Amygdala (tissue), 56 donors: ENCODE measurements around the gene ARID2.
A peak's percentile ranks its signal among the peaks of the same experiment; 100 is the strongest.

ENCODE experiments used
- DNase-seq, 56 donors: peaks; one replicate each; lab custom pipeline; 2025; lab: John Stamatoyannopoulos, UW

ARID2 gene, protein sequence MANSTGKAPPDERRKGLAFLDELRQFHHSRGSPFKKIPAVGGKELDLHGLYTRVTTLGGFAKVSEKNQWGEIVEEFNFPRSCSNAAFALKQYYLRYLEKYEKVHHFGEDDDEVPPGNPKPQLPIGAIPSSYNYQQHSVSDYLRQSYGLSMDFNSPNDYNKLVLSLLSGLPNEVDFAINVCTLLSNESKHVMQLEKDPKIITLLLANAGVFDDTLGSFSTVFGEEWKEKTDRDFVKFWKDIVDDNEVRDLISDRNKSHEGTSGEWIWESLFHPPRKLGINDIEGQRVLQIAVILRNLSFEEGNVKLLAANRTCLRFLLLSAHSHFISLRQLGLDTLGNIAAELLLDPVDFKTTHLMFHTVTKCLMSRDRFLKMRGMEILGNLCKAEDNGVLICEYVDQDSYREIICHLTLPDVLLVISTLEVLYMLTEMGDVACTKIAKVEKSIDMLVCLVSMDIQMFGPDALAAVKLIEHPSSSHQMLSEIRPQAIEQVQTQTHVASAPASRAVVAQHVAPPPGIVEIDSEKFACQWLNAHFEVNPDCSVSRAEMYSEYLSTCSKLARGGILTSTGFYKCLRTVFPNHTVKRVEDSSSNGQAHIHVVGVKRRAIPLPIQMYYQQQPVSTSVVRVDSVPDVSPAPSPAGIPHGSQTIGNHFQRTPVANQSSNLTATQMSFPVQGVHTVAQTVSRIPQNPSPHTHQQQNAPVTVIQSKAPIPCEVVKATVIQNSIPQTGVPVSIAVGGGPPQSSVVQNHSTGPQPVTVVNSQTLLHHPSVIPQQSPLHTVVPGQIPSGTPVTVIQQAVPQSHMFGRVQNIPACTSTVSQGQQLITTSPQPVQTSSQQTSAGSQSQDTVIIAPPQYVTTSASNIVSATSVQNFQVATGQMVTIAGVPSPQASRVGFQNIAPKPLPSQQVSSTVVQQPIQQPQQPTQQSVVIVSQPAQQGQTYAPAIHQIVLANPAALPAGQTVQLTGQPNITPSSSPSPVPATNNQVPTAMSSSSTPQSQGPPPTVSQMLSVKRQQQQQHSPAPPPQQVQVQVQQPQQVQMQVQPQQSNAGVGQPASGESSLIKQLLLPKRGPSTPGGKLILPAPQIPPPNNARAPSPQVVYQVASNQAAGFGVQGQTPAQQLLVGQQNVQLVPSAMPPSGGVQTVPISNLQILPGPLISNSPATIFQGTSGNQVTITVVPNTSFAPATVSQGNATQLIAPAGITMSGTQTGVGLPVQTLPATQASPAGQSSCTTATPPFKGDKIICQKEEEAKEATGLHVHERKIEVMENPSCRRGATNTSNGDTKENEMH (N-terminal part only)

GRCh38 chr12:45729233-45730083 lies at the start of gene ARID2:
Gene ARID2 (plus strand): TSS chr12:45729706. CDS start chr12:45729837, 131 bp downstream.
- peak in 51 of 56 donors; percentile 14 to 86 (median 63) for DNase-seq

- no peak for DNase-seq
These were observed 49.1 kb upstream of the ARID2 start for GRCh38 chr12:45680362-45680761.

DNA sequence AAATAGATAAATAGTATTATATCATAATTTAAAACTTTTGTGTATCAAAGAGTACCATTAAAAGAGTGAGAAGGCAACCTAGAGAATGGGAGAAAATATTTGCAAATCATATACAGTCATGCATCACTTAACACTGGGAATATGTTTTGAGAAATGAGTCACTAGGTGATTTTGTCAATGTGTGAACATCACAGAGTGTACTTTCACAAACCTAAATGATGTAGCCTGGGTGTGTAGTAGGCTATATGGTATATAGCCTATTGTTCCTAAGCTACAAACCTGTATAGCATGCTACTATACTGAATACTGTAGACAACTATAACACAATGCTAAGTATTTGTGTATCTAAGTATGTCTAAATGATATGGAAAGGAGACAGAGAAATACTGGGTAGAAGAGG lies 48.0 kb upstream of the ARID2 start:
- no peak for DNase-seq

- no peak for DNase-seq
These were observed 43.8 kb upstream of the ARID2 start for GRCh38 chr12:45685680-45686079.

DNA sequence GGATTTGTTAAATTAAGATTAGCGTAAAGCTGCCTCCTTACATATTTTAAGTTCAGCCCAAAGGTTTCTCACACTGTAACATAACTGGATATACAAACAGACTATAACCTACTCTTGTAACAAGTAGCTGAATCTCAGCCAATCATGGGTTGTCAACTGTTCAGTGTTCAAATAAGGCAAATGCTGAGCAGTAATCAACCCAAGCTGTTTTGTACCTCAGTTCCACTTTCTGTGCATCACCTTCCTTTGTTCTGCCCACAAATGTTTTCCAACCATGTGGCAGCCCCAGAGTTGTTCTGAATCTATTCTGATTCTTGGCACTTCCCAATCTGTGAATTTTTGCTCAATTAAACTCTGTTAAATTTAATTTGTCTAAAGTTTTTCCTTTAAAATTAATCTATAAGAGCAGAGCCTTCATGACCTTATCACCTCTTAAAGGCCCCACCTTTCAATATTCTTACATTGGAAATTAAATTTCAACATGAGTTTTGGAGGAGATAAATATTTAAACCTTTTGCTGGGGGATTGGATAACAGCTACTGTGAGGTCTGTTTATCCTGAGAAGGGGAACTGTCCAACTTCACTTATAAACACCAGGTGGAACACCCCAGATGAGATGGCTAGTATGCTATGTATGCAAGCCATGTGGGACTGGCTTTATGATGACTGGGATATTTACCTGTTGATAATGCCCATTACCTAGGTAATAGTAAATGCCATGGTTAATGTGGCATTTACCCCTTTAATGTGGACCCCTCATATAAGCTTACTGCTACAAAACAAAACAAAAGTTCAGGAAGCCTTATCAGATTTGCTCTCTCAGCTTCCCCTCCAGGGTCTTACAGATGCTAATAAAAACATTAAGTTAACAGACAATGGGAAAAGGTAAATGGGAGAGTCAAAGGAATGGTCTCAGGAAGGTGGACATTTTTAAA lies 42.2 kb upstream of the ARID2 start:
- DNase-seq: no peak

GRCh38 chr12:45688183-45688582 lies 41.3 kb upstream of the ARID2 start:
- DNase-seq: no peak

GRCh38 chr12:45695035-45695434 lies 34.5 kb upstream of the ARID2 start:
- no peak for DNase-seq

GRCh38 chr12:45695606-45696005 lies 33.9 kb upstream of the ARID2 start:
- DNase-seq: no peak

DNA sequence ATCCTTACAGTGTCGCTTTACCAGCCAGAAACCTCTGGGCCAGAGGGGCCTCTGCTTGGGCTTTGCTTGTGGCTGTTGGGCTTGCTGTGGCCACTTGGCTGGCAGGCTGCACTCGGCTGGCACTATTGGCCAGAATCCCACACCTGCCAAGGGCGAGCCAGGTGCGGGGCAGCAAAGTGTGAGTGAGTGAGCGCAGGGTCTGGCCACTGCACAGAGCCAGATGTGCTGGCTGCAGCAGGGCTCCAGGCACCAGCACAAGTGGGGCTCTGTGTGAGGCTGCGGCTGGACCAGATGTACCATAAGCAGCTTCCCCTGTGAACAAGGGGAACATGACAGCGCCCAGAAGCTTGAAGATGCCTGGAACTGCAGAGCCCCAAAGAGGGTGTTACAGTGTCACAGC lies 33.5 kb upstream of the ARID2 start:
- no peak for DNase-seq

DNA sequence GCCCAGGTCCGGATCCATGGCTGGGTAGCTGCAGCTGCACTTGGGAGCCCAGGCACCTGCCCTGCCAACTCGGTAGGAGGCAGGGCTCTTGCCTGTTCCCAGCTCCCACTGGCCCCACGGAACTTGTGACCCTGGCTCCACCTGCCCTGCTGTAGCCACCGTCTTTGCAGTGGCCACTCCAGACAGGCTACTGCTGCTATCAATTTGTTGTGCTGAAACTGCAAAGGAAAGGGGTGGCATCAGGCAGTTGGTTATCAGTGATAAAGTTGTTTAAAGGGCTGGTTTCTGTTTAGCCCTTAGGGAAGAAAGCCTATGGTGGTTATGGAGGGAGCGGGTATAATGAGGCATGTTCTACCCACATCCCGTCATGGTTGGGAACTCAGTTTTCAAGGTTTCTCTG lies 32.1 kb upstream of the ARID2 start:
- no peak for DNase-seq

- DNase-seq: no peak
These were observed 28.2 kb upstream of the ARID2 start for GRCh38 chr12:45701296-45701695.

DNA sequence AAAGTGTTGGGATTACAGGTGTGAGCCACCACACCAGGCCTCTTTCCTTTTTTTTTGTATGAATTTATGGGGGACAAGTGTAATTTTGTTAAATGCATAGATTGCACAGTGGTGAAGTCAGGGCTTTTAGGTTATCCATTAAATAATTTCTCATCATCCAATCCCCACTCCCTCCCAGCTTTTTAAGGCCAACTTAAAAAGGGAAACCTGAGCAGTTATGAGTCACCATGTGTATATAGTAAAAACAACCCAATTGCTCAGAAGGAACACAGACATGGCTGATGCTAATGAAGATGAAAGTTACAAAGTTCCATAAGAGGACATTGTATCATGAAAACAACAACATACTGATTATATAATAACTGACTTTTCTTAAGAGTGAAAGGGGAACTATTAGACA lies 25.6 kb upstream of the ARID2 start:
- no peak for DNase-seq

DNA sequence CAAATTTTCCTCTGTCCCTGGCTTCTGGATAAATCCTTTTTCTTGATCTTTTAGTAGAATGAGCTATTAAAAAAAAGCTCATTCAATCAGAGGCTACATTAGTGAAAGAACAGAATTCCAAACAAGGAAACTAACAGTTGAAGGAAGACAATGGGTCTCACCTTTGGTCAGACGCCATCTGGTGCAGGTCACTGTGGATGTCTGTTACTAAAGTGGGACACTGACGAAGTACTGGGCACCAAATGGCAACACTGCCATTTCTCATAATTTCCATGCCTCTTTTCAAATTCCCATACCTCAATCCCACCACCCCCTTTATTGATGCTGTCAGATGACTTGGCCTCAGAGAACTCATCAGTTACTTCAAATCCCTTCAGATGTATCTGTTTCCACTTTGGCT lies 24.5 kb upstream of the ARID2 start:
- DNase-seq: no peak

GRCh38 chr12:45705404-45705803 lies 24.1 kb upstream of the ARID2 start:
- no peak for DNase-seq

GRCh38 chr12:45707241-45707857 lies 22.2 kb upstream of the ARID2 start:
- DNase-seq: no peak

DNA sequence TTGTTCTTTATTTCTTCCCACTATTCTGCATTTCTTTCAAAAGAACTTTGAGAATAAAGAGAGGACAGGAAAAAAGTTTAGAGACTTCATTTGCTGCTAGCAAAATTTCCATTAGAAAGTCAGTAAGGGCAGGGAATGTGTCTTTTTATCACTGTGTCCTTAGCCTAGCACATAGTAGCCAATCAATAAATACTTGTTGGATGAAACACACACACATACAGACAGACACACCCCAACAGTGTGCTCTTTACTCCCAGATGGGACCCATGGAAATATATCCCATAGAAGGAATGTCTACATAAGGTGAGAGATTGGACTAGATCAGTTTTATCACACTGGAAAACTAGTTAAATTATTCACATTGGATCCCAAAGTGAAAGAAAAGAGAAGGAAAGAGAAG lies 21.1 kb upstream of the ARID2 start:
- DNase-seq: no peak

DNA sequence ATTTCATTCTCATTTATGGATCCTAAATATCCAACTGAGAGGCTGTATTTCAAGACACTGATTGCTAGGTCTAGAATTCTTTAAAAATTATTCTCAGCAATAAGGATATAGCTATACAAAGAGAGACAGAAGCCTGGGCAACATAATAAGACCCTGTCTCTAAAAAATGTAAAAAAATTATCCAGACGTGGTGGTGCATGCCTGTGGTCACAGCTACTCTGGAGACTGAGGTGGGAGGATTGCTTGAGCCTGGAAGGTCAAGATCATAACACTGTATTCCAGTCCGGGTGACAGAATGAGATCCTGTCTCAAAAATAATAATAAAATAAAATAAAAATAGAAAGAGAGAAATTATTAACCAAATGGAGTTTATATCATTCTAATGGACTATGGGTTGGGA lies 20.6 kb upstream of the ARID2 start:
- no peak for DNase-seq

GRCh38 chr12:45712319-45712718 lies 17.2 kb upstream of the ARID2 start:
- no peak for DNase-seq
